Osteoblast (primary cell): ENCODE data around the gene C2CD4D. TPM values are rescaled to one million over a fixed set of nuclear protein-coding genes. Genes with fewer than 3 reads are reported as not detected.

ENCODE experiments used
- DNase-seq: peaks from one replicate; pipeline ENCODE4 v3.0.0; 2011; ENCODE audit warnings: low spot score, mixed read lengths; ENCODE audit not compliant: insufficient read length; ENCODE audit errors: missing footprints
- H2AFZ ChIP-seq: 2 replicates; pipeline ENCODE4 v1.6.0; 2011; ENCODE audit warnings: mild to moderate bottlenecking, low read length
- H3K27ac ChIP-seq: 2 replicates; pipeline ENCODE4 v1.5.1; 2011; ENCODE audit warnings: mild to moderate bottlenecking, low read depth, low read length, moderate library complexity
- H3K27me3 ChIP-seq: 2 replicates; pipeline ENCODE4 v1.6.0; 2012; ENCODE audit warnings: mild to moderate bottlenecking, control low read depth, inconsistent platforms, low read length, moderate library complexity; ENCODE audit not compliant: insufficient read depth
- H3K36me3 ChIP-seq: 2 replicates; pipeline ENCODE4 v1.5.1; 2011; ENCODE audit warnings: mild to moderate bottlenecking, low read length, control low read depth, moderate library complexity; ENCODE audit not compliant: insufficient read depth
- H3K4me1 ChIP-seq: 2 replicates; pipeline ENCODE4 v1.5.1; 2011; ENCODE audit warnings: mild to moderate bottlenecking, low read length, control low read depth, moderate library complexity; ENCODE audit not compliant: insufficient read depth
- H3K4me2 ChIP-seq: 2 replicates; pipeline ENCODE4 v1.6.0; 2011; ENCODE audit warnings: mild to moderate bottlenecking, low read length; ENCODE audit not compliant: insufficient read depth
- H3K4me3 ChIP-seq: fragments of 200-600 bp; sonication (generic); 3 replicates; pipeline ENCODE4 v1.5.1; 2012; ENCODE audit warnings: mild to moderate bottlenecking, low read length, inconsistent platforms; ENCODE audit not compliant: insufficient read depth
- H3K79me2 ChIP-seq: 2 replicates; pipeline ENCODE4 v1.6.0; 2012; ENCODE audit warnings: mild to moderate bottlenecking, low read length, control low read depth, inconsistent platforms; ENCODE audit not compliant: insufficient read depth
- H3K9me3 ChIP-seq: 2 replicates; pipeline ENCODE4 v1.5.1; 2011; ENCODE audit warnings: low read depth, low read length, control low read depth
- H4K20me1 ChIP-seq: 2 replicates; pipeline ENCODE4 v1.6.0; 2012; ENCODE audit warnings: mild to moderate bottlenecking, low read length, control low read depth; ENCODE audit not compliant: insufficient read depth
- CTCF ChIP-seq: IDR thresholded peaks from 2 replicates; pipeline ENCODE4 v1.5.1; 2011; ENCODE audit warnings: mild to moderate bottlenecking, low read depth, low read length, moderate library complexity; ENCODE audit errors: extremely low read depth
- total RNA-seq: library from RNA; depleted of rRNA; stranded (reverse); fragments of >200 nt; gene quantifications from 2 replicates; pipeline ENCODE4 v1.2.3, GENCODE V29; 2012

The C2CD4D gene
- total RNA-seq, 1 donor = not detected

GRCh38 chr1:151809290-151809984 is 30.2 kb downstream of the C2CD4D start:
- no peak for DNase-seq
- no peak for TF ChIP-seq CTCF

GRCh38 chr1:151807766-151808165 is 31.9 kb downstream of the C2CD4D start:
- Histone ChIP-seq H2AFZ (no peak overlapping the region), H3K4me1 (no peaks in the 10 kb centered on the region), H4K20me1 (no peaks in the 10 kb centered on the region), H3K4me3 (no peak overlapping the region), H3K27ac (no peak overlapping the region), H3K4me2 (no peak overlapping the region), H3K36me3 (no peaks in the 10 kb centered on the region), H3K9me3 (no peaks in the 10 kb centered on the region), H3K27me3 (peaks cover 76% of the 10 kb centered on the region), H3K79me2 (no peaks in the 10 kb centered on the region)
- DNase-seq = no peak
- TF ChIP-seq CTCF = no peak

More at GRCh38 chr1:151809290-151809984, 30.2 kb downstream of the C2CD4D start:
- H2AFZ ChIP-seq = no peak overlapping the region
- H3K4me1 ChIP-seq = no peaks in the 10 kb centered on the region
- no peaks in the 10 kb centered on the region for H4K20me1 ChIP-seq
- H3K4me3 ChIP-seq = no peak overlapping the region
- H3K27me3 ChIP-seq = peaks cover 72% of the 10 kb centered on the region
- H3K9me3 ChIP-seq = no peaks in the 10 kb centered on the region
- H3K36me3 ChIP-seq = no peaks in the 10 kb centered on the region
- H3K4me2 ChIP-seq = no peak overlapping the region
- H3K27ac ChIP-seq = no peak overlapping the region
- H3K79me2 ChIP-seq = no peaks in the 10 kb centered on the region

- H2AFZ ChIP-seq = no peak overlapping the region
- H3K79me2 ChIP-seq = no peaks in the 10 kb centered on the region
- DNase-seq = no peak
- no peaks in the 10 kb centered on the region for H3K36me3 ChIP-seq
- peaks cover 78% of the 10 kb centered on the region for H3K27me3 ChIP-seq
- no peak overlapping the region for H3K4me2 ChIP-seq
- H3K9me3 ChIP-seq = no peaks in the 10 kb centered on the region
- no peaks in the 10 kb centered on the region for H3K4me1 ChIP-seq
- no peak overlapping the region for H3K4me3 ChIP-seq
- no peak for TF ChIP-seq CTCF
- no peaks in the 10 kb centered on the region for H4K20me1 ChIP-seq
- H3K27ac ChIP-seq = no peak overlapping the region
These were observed 32.5 kb downstream of the C2CD4D start for GRCh38 chr1:151807131-151807530.

- no peak for TF ChIP-seq CTCF
- Histone ChIP-seq H3K4me1 (no peaks in the 10 kb centered on the region), H3K27ac (no peak overlapping the region), H3K4me2 (no peak overlapping the region), H3K27me3 (peaks cover 74% of the 10 kb centered on the region), H4K20me1 (no peaks in the 10 kb centered on the region), H3K36me3 (no peaks in the 10 kb centered on the region), H3K4me3 (no peak overlapping the region), H3K79me2 (no peaks in the 10 kb centered on the region), H2AFZ (no peak overlapping the region), H3K9me3 (no peaks in the 10 kb centered on the region)
- DNase-seq = no peak
These were observed 33.5 kb downstream of the C2CD4D start for GRCh38 chr1:151806170-151806569.
